Measurements from ENCODE around the gene LCNL1. TPM values are rescaled to one million over a fixed set of nuclear protein-coding genes. Genes with fewer than 3 reads are reported as not detected.
A peak's percentile ranks its signal among the peaks of the same experiment; 100 is the strongest.

Gene LCNL1
- total RNA-seq, 3 donors from 2014 or later: not detected

GRCh38 chr9:136983656-136984314, 992 bp downstream of the LCNL1 start:
- H3K36me3 Mint-ChIP-seq (ENCODE audit: insufficient read depth): no peaks in the 10 kb centered on the region
- ATAC-seq (no peak), DNase-seq (no peak)
- H3K4me1 Mint-ChIP-seq (ENCODE audit: low read depth): peaks cover 4% of the 10 kb centered on the region
- no peaks in the 10 kb centered on the region for H3K9me3 Mint-ChIP-seq
- H3K27me3 Mint-ChIP-seq (ENCODE audit: low read depth): peaks cover 20% of the 10 kb centered on the region
- no peak overlapping the region for H3K4me3 Mint-ChIP-seq

- no peak overlapping the region for H3K4me3 Mint-ChIP-seq
- H3K4me1 Mint-ChIP-seq (ENCODE audit: low read depth): peaks cover 4% of the 10 kb centered on the region
- no peaks in the 10 kb centered on the region for H3K36me3 Mint-ChIP-seq (ENCODE audit: insufficient read depth)
- ATAC-seq: peak in 1 of 2 donors; percentile 5
- no peaks in the 10 kb centered on the region for H3K9me3 Mint-ChIP-seq
- H3K27me3 Mint-ChIP-seq (ENCODE audit: low read depth): peaks cover 20% of the 10 kb centered on the region
- DNase-seq: no peak
Measured at GRCh38 chr9:136984464-136985026, 1.8 kb downstream of the LCNL1 start.

GRCh38 chr9:136985027-136985602, 2.3 kb downstream of the LCNL1 start:
- Mint-ChIP-seq H3K4me3 (no peak overlapping the region), H3K27me3 (ENCODE audit: low read depth) (peaks cover 20% of the 10 kb centered on the region)
- DNase-seq: no peak

GRCh38 chr9:136985853-136986252, 3.1 kb downstream of the LCNL1 start:
- peaks cover 4% of the 10 kb centered on the region for H3K4me1 Mint-ChIP-seq (ENCODE audit: low read depth)
- no peak for DNase-seq
- ATAC-seq: no peak
- H3K27me3 Mint-ChIP-seq (ENCODE audit: low read depth): peaks cover 20% of the 10 kb centered on the region
- no peaks in the 10 kb centered on the region for H3K36me3 Mint-ChIP-seq (ENCODE audit: insufficient read depth)
- no peak overlapping the region for H3K4me3 Mint-ChIP-seq
- H3K9me3 Mint-ChIP-seq: no peaks in the 10 kb centered on the region

More at GRCh38 chr9:136985027-136985602, 2.3 kb downstream of the LCNL1 start:
- Mint-ChIP-seq H3K4me1 (ENCODE audit: low read depth) (peaks cover 4% of the 10 kb centered on the region), H3K9me3 (no peaks in the 10 kb centered on the region), H3K36me3 (ENCODE audit: insufficient read depth) (no peaks in the 10 kb centered on the region)
- peak; percentile 25 to 48 for ATAC-seq

DNA sequence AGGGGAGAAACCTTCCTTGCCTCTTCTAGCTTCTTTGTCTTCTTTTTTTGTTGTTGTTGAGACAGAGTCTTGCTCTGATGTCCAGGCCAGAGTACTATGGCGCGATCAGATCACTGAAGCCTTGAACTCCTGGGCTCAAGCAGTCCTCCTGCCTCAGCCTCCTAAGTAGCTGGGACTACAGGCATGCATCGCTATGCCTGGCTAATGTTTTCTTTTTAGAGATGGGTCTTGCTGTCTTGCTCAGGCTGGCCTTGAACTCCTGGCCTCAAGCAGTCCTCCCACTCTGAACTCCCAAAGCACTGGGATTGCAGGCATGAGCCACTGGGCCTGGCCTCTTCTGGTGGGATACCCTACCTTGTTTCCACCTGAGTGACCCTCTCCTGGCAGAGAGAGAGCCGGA, 6.1 kb downstream of the LCNL1 start:
- Mint-ChIP-seq H3K9me3 (no peaks in the 10 kb centered on the region), H3K36me3 (ENCODE audit: insufficient read depth) (peaks cover 1% of the 10 kb centered on the region), H3K27me3 (ENCODE audit: low read depth) (peaks cover 10% of the 10 kb centered on the region), H3K4me3 (no peak overlapping the region), H3K4me1 (ENCODE audit: low read depth) (peaks cover 18% of the 10 kb centered on the region)
- no peak for ATAC-seq
- no peak for DNase-seq

GRCh38 chr9:136990242-136990911, 7.6 kb downstream of the LCNL1 start:
- peaks cover 7% of the 10 kb centered on the region for H3K27me3 Mint-ChIP-seq (ENCODE audit: low read depth)
- H3K4me3 Mint-ChIP-seq: peak overlapping the region; percentile 79
- DNase-seq (no peak), ATAC-seq (no peak)
- peaks cover 2% of the 10 kb centered on the region for H3K36me3 Mint-ChIP-seq (ENCODE audit: insufficient read depth)
- H3K4me1 Mint-ChIP-seq (ENCODE audit: low read depth): peaks cover 19% of the 10 kb centered on the region
- H3K9me3 Mint-ChIP-seq: no peaks in the 10 kb centered on the region

DNA sequence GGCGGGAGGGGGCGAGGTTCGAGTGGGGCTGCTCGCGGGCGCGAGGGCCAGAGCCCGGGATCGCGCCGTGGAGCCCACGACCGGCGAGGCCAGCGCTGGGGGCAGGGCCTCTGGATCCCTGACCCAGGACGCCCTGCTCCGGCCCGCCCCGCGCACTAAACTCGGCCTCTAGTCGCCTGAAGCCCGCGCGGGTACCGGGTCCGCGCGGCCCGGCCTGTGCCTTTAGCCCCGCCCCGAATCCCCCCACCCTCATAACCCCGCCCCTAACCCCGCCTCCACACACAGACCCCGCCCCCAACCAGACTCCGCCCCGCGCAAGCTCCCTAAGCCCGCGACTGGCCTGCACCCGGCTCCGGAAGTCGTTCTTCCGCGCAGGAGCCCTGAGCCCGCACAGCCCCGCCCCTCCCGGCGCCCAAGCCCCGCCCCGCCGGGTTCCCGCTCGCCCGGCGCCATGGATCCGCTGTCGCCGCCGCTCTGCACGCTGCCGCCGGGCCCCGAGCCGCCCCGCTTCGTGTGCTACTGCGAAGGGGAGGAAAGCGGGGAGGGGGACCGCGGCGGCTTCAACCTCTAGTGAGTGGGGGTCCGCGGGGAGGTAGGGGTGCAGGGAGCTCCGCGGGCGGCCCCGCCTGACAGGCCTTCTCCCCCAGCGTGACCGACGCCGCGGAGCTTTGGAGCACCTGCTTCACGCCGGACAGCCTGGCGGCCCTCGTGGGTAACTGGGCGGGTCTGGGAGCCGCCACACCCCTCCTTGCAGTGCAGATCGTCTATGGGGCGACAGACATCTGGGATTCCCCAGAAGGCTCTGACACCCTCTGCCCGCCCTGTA, 9.4 kb downstream of the LCNL1 start, which contains the start of gene PAXX:
PAXX (plus strand) TSS at position 430 of the 826 bp plus-strand sequence; CDS start at position 452, 22 bp downstream.
- ATAC-seq (peak; percentile 91), DNase-seq (peak; percentile 94)
- peaks cover 26% of the 10 kb centered on the region for H3K4me1 Mint-ChIP-seq (ENCODE audit: low read depth)
- peaks cover under 1% of the 10 kb centered on the region for H3K27me3 Mint-ChIP-seq (ENCODE audit: low read depth)
- H3K9me3 Mint-ChIP-seq: no peaks in the 10 kb centered on the region
- H3K4me3 Mint-ChIP-seq: peak within 1 kb of the TSS; percentile 87
- peaks cover 2% of the 10 kb centered on the region for H3K36me3 Mint-ChIP-seq (ENCODE audit: insufficient read depth)

GRCh38 chr9:136992819-136993369, 10.1 kb downstream of the LCNL1 start:
- H3K27me3 Mint-ChIP-seq (ENCODE audit: low read depth): no peaks in the 10 kb centered on the region
- no peak for ATAC-seq
- H3K4me3 Mint-ChIP-seq: peak overlapping the region; percentile 87
- no peaks in the 10 kb centered on the region for H3K9me3 Mint-ChIP-seq
- peaks cover 33% of the 10 kb centered on the region for H3K4me1 Mint-ChIP-seq (ENCODE audit: low read depth)
- H3K36me3 Mint-ChIP-seq (ENCODE audit: insufficient read depth): peaks cover 2% of the 10 kb centered on the region
- DNase-seq: no peak

- peaks cover 38% of the 10 kb centered on the region for H3K4me1 Mint-ChIP-seq (ENCODE audit: low read depth)
- H3K36me3 Mint-ChIP-seq (ENCODE audit: insufficient read depth): peaks cover 2% of the 10 kb centered on the region
- H3K9me3 Mint-ChIP-seq: no peaks in the 10 kb centered on the region
- DNase-seq (no peak), ATAC-seq (no peak)
- H3K4me3 Mint-ChIP-seq: no peak overlapping the region
- H3K27me3 Mint-ChIP-seq (ENCODE audit: low read depth): no peaks in the 10 kb centered on the region
Measured at GRCh38 chr9:136994180-136994887, 11.5 kb downstream of the LCNL1 start.

- no peaks in the 10 kb centered on the region for H3K9me3 Mint-ChIP-seq
- H3K4me1 Mint-ChIP-seq (ENCODE audit: low read depth): peaks cover 38% of the 10 kb centered on the region
- ATAC-seq (no peak), DNase-seq (no peak)
- peaks cover 2% of the 10 kb centered on the region for H3K36me3 Mint-ChIP-seq (ENCODE audit: insufficient read depth)
- no peak overlapping the region for H3K4me3 Mint-ChIP-seq
- no peaks in the 10 kb centered on the region for H3K27me3 Mint-ChIP-seq (ENCODE audit: low read depth)
Measured at GRCh38 chr9:136994888-136995230, 12.1 kb downstream of the LCNL1 start.

DNA sequence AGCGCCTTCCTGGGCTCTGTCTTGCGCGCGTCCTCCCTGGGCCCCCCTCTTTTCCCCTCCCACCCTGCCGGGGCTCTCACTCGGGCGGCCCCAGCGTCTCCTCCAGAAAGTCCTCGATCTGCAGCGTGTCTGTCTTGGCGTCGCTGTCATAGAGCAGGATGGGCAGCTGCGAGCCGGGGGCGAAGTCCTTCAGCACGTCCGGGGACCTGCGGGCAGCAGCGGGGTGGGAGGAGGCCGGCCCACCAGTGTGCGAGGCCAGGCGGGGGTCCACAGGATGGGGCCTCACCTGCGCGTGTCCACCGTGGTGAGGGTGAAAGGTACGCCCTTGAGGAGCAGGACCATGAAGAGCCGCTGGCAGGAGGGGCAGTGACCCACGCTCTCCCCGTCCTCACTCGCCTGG, 12.6 kb downstream of the LCNL1 start:
- ATAC-seq (no peak), DNase-seq (no peak)
- no peaks in the 10 kb centered on the region for H3K27me3 Mint-ChIP-seq (ENCODE audit: low read depth)
- peaks cover 2% of the 10 kb centered on the region for H3K36me3 Mint-ChIP-seq (ENCODE audit: insufficient read depth)
- H3K4me1 Mint-ChIP-seq (ENCODE audit: low read depth): peaks cover 43% of the 10 kb centered on the region
- no peak overlapping the region for H3K4me3 Mint-ChIP-seq
- no peaks in the 10 kb centered on the region for H3K9me3 Mint-ChIP-seq

DNA sequence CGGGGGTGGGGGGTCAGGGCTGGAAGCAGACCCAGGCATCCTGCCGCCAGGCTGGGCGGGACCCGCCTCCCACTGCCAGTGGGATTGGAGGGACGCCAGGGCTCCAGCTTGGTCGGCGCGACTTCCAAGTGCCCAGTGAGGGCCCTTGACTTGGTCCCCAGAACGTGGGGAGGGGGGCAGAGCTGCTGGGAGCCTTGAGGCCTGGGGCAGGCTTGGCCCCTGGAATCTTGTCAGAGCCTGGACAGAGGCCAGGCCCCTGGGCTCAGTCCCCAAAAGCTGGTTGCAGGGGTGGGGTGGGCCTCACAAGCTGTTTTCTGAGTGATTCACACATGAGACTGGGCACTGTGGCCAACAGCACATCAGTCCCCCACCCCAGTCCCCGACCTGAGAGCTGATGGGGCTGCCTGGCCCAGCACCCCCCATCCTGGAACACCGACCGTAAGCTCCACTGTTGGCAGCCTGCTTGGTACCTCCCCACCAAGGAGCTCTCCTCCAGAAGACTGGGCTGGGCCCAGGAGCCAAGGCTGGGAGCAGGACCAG, 13.0 kb downstream of the LCNL1 start:
- Mint-ChIP-seq H3K27me3 (ENCODE audit: low read depth) (no peaks in the 10 kb centered on the region), H3K4me3 (peak overlapping the region; percentile 62), H3K9me3 (no peaks in the 10 kb centered on the region), H3K4me1 (ENCODE audit: low read depth) (peaks cover 47% of the 10 kb centered on the region), H3K36me3 (ENCODE audit: insufficient read depth) (peaks cover 2% of the 10 kb centered on the region)
- DNase-seq (no peak), ATAC-seq (no peak)

Data from activated T-cell treated with anti-CD3 and anti-CD28 coated beads, Interleukin-2, amount 50 U/mL, for 4 hours (primary cell).